Activated T-helper 9 cell treated with anti-CD3 and anti-CD28 coated beads, Interleukin-2, amount 50 U/mL, for 16 hours (primary cell): ENCODE results near the gene STK38.

Experiments used
- DNase-seq: peaks from one replicate; pipeline ENCODE4 v3.0.0-alpha.2; 2020; ENCODE audit warnings: low read depth

The STK38 gene

GRCh38 chr6:36563928-36564284, 16.6 kb upstream of the STK38 start:
- DNase-seq: no peak

GRCh38 chr6:36563237-36563927, 16.1 kb upstream of the STK38 start:
- DNase-seq: no peak

- DNase-seq: no peak
These were observed 13.5 kb upstream of the STK38 start for GRCh38 chr6:36560822-36561221.

GRCh38 chr6:36559011-36559793, 11.9 kb upstream of the STK38 start:
- DNase-seq: no peak

GRCh38 chr6:36556281-36556680, 9.0 kb upstream of the STK38 start:
- DNase-seq: no peak

- no peak for DNase-seq
These were observed 8.5 kb upstream of the STK38 start for GRCh38 chr6:36555750-36556252.

- DNase-seq: no peak
These were observed 3.3 kb upstream of the STK38 start for GRCh38 chr6:36550473-36551000.

GRCh38 chr6:36548401-36548743, 1.1 kb upstream of the STK38 start:
- no peak for DNase-seq

- DNase-seq: no peak
These were observed 544 bp upstream of the STK38 start for GRCh38 chr6:36547646-36548400.

GRCh38 chr6:36546308-36546919, 865 bp downstream of the STK38 start:
- DNase-seq: no peak

GRCh38 chr6:36545767-36546307, 1.4 kb downstream of the STK38 start:
- DNase-seq: no peak

- peak; percentile 29 for DNase-seq
These were observed 3.1 kb downstream of the STK38 start for GRCh38 chr6:36544228-36544627.

GRCh38 chr6:36542041-36542440, 5.2 kb downstream of the STK38 start:
- no peak for DNase-seq

GRCh38 chr6:36539814-36540568, 7.3 kb downstream of the STK38 start:
- no peak for DNase-seq

GRCh38 chr6:36536873-36537547, 10.3 kb downstream of the STK38 start:
- no peak for DNase-seq

- no peak for DNase-seq
These were observed 14.0 kb downstream of the STK38 start for GRCh38 chr6:36533321-36533720.

GRCh38 chr6:36526066-36526465, 21.2 kb downstream of the STK38 start:
- no peak for DNase-seq

- DNase-seq: no peak
These were observed 21.9 kb downstream of the STK38 start for GRCh38 chr6:36525346-36525745.

- no peak for DNase-seq
These were observed 22.4 kb downstream of the STK38 start for GRCh38 chr6:36524871-36525270.

GRCh38 chr6:36523936-36524499, 23.3 kb downstream of the STK38 start:
- DNase-seq: no peak
